H1 (cell line): ENCODE measurements around the gene TENT5A. TPM values are rescaled to one million over a fixed set of nuclear protein-coding genes. Genes with fewer than 3 reads are reported as not detected.

Experiments
- CTCF ChIA-PET: fragments of 300-600 bp; sonication (Branson Sonifier 250); formaldehyde crosslinking; loops from one replicate; lab custom pipeline; 2021; ENCODE audit not compliant: partially characterized antibody; lab: Charles Lee
- POLR2A ChIA-PET: fragments of 300-600 bp; sonication (Branson Sonifier 250); formaldehyde crosslinking; loops from one replicate; lab custom pipeline; 2021; ENCODE audit warnings: inconsistent platforms; ENCODE audit not compliant: partially characterized antibody; lab: Charles Lee
- DNase-seq, 2 experiments: peaks; one replicate each; pipeline versions ENCODE4 v3.0.0 to v3.0.0-alpha.2; 2010 to 2022; ENCODE audit warnings: low spot score in 2 of 2, low read depth in 1 of 2, mixed read lengths in 1 of 2
- FAIRE-seq: peaks from 2 replicates; lab custom pipeline; 2011; peaks lifted over from hg19 to GRCh38; lab: Jason Lieb, UNC
- H2AFZ ChIP-seq: 2 replicates; pipeline ENCODE4 v1.8.1; 2012; ENCODE audit warnings: low read length, inconsistent platforms
- H2AK5ac ChIP-seq: 2 replicates; pipeline ENCODE4 v1.6.1; 2013; ENCODE audit warnings: low read depth, low read length
- H2BK120ac ChIP-seq: replicated peaks from 2 replicates; pipeline ENCODE3; 2013; ENCODE audit warnings: low read depth, low read length, inconsistent platforms
- H2BK12ac ChIP-seq: 2 replicates; pipeline ENCODE4 v1.6.1; 2013; ENCODE audit warnings: low read depth, low read length
- H2BK15ac ChIP-seq: 2 replicates; pipeline ENCODE4 v1.6.1; 2013; ENCODE audit warnings: low read length
- H2BK20ac ChIP-seq: 2 replicates; pipeline ENCODE4 v1.6.1; 2013; ENCODE audit warnings: low read length
- H2BK5ac ChIP-seq: 2 replicates; pipeline ENCODE4 v1.6.1; 2013; ENCODE audit warnings: low read depth, low read length
- H3K14ac ChIP-seq: 2 replicates; pipeline ENCODE4 v1.6.1; 2013; ENCODE audit warnings: inconsistent platforms; ENCODE audit not compliant: insufficient read length
- H3K18ac ChIP-seq: 2 replicates; pipeline ENCODE4 v1.6.1; 2013; ENCODE audit warnings: low read length; ENCODE audit errors: extremely low read depth
- H3K23ac ChIP-seq: 2 replicates; pipeline ENCODE4 v1.6.1; 2013; ENCODE audit warnings: inconsistent platforms; ENCODE audit not compliant: insufficient read length
- H3K23me2 ChIP-seq: 2 replicates; pipeline ENCODE4 v1.6.1; 2013; ENCODE audit warnings: low read depth, low read length
- H3K27ac ChIP-seq: 2 replicates; pipeline ENCODE4 v1.6.1; 2011; ENCODE audit warnings: low read depth, low read length, inconsistent platforms
- H3K27me3 ChIP-seq, 4 experiments: replicated peaks in 1 of 4; 1 replicate in 1 of 4; 2 replicates in 3 of 4; pipeline versions ENCODE4 v1.6.1 to v1.8.1; 2011 to 2013; ENCODE audit warnings: low read length in 3 of 4, mild to moderate bottlenecking in 3 of 4, inconsistent platforms in 2 of 4, mixed read lengths in 2 of 4, moderate library complexity in 1 of 4; ENCODE audit not compliant: control insufficient read depth in 3 of 4, insufficient read depth in 3 of 4; ENCODE audit errors: extremely low read depth in 1 of 4
- H3K36me3 ChIP-seq, 4 experiments: 2 replicates each; pipeline versions ENCODE4 v1.6.1 to v1.8.1; 2011 to 2013; ENCODE audit warnings: mild to moderate bottlenecking in 4 of 4, low read length in 3 of 4, moderate library complexity in 2 of 4, control low read depth in 1 of 4, inconsistent platforms in 1 of 4; ENCODE audit not compliant: insufficient read depth in 4 of 4, control insufficient read depth in 2 of 4
- H3K4ac ChIP-seq: replicated peaks from 2 replicates; pipeline ENCODE3; 2013; ENCODE audit warnings: low read length, low read depth, mixed read lengths, inconsistent platforms; ENCODE audit not compliant: insufficient read length
- H3K4me1 ChIP-seq, 4 experiments: replicated peaks in 1 of 4; 1 replicate in 1 of 4; 2 replicates in 3 of 4; pipeline versions ENCODE4 v1.6.1 to v1.8.1; 2011 to 2013; ENCODE audit warnings: low read length in 3 of 4, inconsistent platforms in 2 of 4, mixed read lengths in 1 of 4; ENCODE audit not compliant: insufficient read depth in 4 of 4, control insufficient read depth in 3 of 4
- H3K4me2 ChIP-seq, 2 experiments: 2 replicates each; pipeline versions ENCODE4 v1.6.1 to v1.8.1; 2011 to 2013; ENCODE audit warnings: low read depth in 2 of 2, low read length in 2 of 2, control low read depth in 1 of 2, inconsistent platforms in 1 of 2, mild to moderate bottlenecking in 1 of 2; ENCODE audit not compliant: insufficient read depth in 1 of 2
- H3K4me3 ChIP-seq, 4 experiments: fragments of 200-600, 300-600 bp in 1 of 4; sonication (generic), shearing (Covaris generic), sonication (Bioruptor Twin) in 1 of 4; 2 replicates each; pipeline versions ENCODE4 v1.5.1 to v1.8.1; 2011 to 2016; ENCODE audit warnings: low read length in 4 of 4, low read depth in 3 of 4, control low read depth in 2 of 4, inconsistent platforms in 2 of 4, mild to moderate bottlenecking in 2 of 4, mixed read lengths in 1 of 4, moderate library complexity in 1 of 4; ENCODE audit not compliant: insufficient read depth in 2 of 4; ENCODE audit errors: extremely low read depth in 1 of 4
- H3K56ac ChIP-seq: replicated peaks from 2 replicates; pipeline ENCODE3; 2013; ENCODE audit warnings: low read depth, mild to moderate bottlenecking, mixed read lengths, low read length, inconsistent platforms; ENCODE audit not compliant: insufficient read length
- H3K79me1 ChIP-seq: 2 replicates; pipeline ENCODE4 v1.6.1; 2013; ENCODE audit warnings: low read depth, low read length, control low read depth
- H3K79me2 ChIP-seq, 2 experiments: 2 replicates each; pipeline versions ENCODE4 v1.6.1 to v1.8.1; 2012 to 2013; ENCODE audit warnings: low read length in 2 of 2, mild to moderate bottlenecking in 2 of 2, inconsistent platforms in 1 of 2; ENCODE audit not compliant: insufficient read depth in 2 of 2, control insufficient read depth in 1 of 2
- H3K9ac ChIP-seq, 4 experiments: replicated peaks in 1 of 4; 1 replicate in 1 of 4; 2 replicates in 3 of 4; pipeline versions ENCODE4 v1.6.1 to v1.8.1; 2011 to 2013; ENCODE audit warnings: low read depth in 3 of 4, low read length in 3 of 4, control low read depth in 2 of 4, mild to moderate bottlenecking in 2 of 4, moderate library complexity in 2 of 4, inconsistent platforms in 1 of 4; ENCODE audit errors: extremely low read depth in 1 of 4
- H3K9me3 ChIP-seq, 2 experiments: 2 replicates each; pipeline versions ENCODE4 v1.6.1 to v1.8.1; 2012 to 2013; ENCODE audit warnings: mild to moderate bottlenecking in 2 of 2, moderate library complexity in 2 of 2, control low read depth in 1 of 2, inconsistent platforms in 1 of 2, low read depth in 1 of 2, low read length in 1 of 2, mixed read lengths in 1 of 2; ENCODE audit not compliant: insufficient read depth in 2 of 2
- H4K20me1 ChIP-seq, 2 experiments: replicated peaks in 1 of 2; 2 replicates each; pipeline versions ENCODE3 to v1.8.1; 2011 to 2013; ENCODE audit warnings: inconsistent platforms in 2 of 2, low read length in 2 of 2, mild to moderate bottlenecking in 1 of 2; ENCODE audit not compliant: insufficient read depth in 2 of 2, control insufficient read depth in 1 of 2
- H4K5ac ChIP-seq: 2 replicates; pipeline ENCODE4 v1.6.1; 2013; ENCODE audit warnings: low read length, low read depth, mixed read lengths, inconsistent platforms; ENCODE audit not compliant: insufficient read length
- H4K8ac ChIP-seq: 2 replicates; pipeline ENCODE4 v1.8.0; 2013; ENCODE audit warnings: mild to moderate bottlenecking, moderate library complexity, low read length, inconsistent platforms; ENCODE audit not compliant: insufficient read depth; ENCODE audit errors: extremely low read depth
- H4K91ac ChIP-seq: replicated peaks from 2 replicates; pipeline ENCODE3; 2013; ENCODE audit warnings: low read length, mixed read lengths, inconsistent platforms; ENCODE audit not compliant: insufficient read length
- BACH1 ChIP-seq: IDR thresholded peaks from 2 replicates; pipeline ENCODE4 v1.6.1; 2012; ENCODE audit warnings: low read length, improper control_type of control experiment
- BRCA1 ChIP-seq: IDR thresholded peaks from 2 replicates; pipeline ENCODE4 v1.6.1; 2012; ENCODE audit warnings: low read depth, low read length, improper control_type of control experiment
- CREB1 ChIP-seq: IDR thresholded peaks from 2 replicates; pipeline ENCODE4 v1.6.1; 2012; ENCODE audit warnings: inconsistent platforms
- EGR1 ChIP-seq: IDR thresholded peaks from 2 replicates; pipeline ENCODE4 v1.6.1; 2011; ENCODE audit warnings: low read depth, low read length, borderline replicate concordance
- GABPA ChIP-seq: IDR thresholded peaks from 2 replicates; pipeline ENCODE4 v1.6.1; 2011; ENCODE audit warnings: mild to moderate bottlenecking, low read length, moderate library complexity, borderline replicate concordance; ENCODE audit not compliant: insufficient read depth
- GTF2F1 ChIP-seq: IDR thresholded peaks from 2 replicates; pipeline ENCODE4 v1.6.1; 2012; ENCODE audit warnings: low read depth, low read length, improper control_type of control experiment, borderline replicate concordance
- HDAC2 ChIP-seq, 2 experiments: fragments of 300-600 bp in 1 of 2; sonication (generic) in 1 of 2; IDR thresholded peaks; 2 replicates each; pipeline ENCODE4 v1.6.1; 2011 to 2012; ENCODE audit warnings: low read depth in 2 of 2, low read length in 2 of 2, mild to moderate bottlenecking in 2 of 2, moderate library complexity in 2 of 2, borderline replicate concordance in 1 of 2, inconsistent platforms in 1 of 2
- MAFK ChIP-seq: IDR thresholded peaks from 2 replicates; pipeline ENCODE4 v1.6.1; 2012; ENCODE audit warnings: low read depth, mild to moderate bottlenecking, improper control_type of control experiment, low read length
- NRF1 ChIP-seq: IDR thresholded peaks from 2 replicates; pipeline ENCODE4 v1.6.1; 2011; ENCODE audit warnings: mild to moderate bottlenecking, low read depth, low read length, improper control_type of control experiment
- SIX5 ChIP-seq: IDR thresholded peaks from 2 replicates; pipeline ENCODE4 v1.6.1; 2011; ENCODE audit warnings: mild to moderate bottlenecking, low read depth, low read length
- SP1 ChIP-seq: IDR thresholded peaks from 2 replicates; pipeline ENCODE4 v1.6.1; 2011; ENCODE audit warnings: low read depth, low read length
- SRF ChIP-seq: IDR thresholded peaks from 2 replicates; pipeline ENCODE4 v1.6.1; 2011; ENCODE audit warnings: mild to moderate bottlenecking, low read depth, low read length, moderate library complexity
- YY1 ChIP-seq: IDR thresholded peaks from 2 replicates; pipeline ENCODE4 v1.6.1; 2011; ENCODE audit warnings: low read depth, mild to moderate bottlenecking, low read length
- WGBS, 2 experiments: shearing (Covaris generic) in 1 of 2; methylation state at CpG; one replicate each; pipeline versions ENCODE4 v1.1.6 to v1.1.7; 2013 to 2015; ENCODE audit warnings: low lambda C conversion rate in 2 of 2, mixed read lengths in 2 of 2, inconsistent platforms in 1 of 2, low coverage in 1 of 2, missing lambda C conversion rate in 1 of 2; ENCODE audit not compliant: insufficient replicate concordance in 2 of 2, insufficient coverage in 1 of 2, insufficient read length in 1 of 2; ENCODE audit errors: extremely low coverage in 1 of 2, missing lambda C conversion rate in 1 of 2; 5-methylcytosine and 5-hydroxymethylcytosine counted together
- polyA plus RNA-seq, 7 experiments: library from polyadenylated mRNA; depleted of rRNA in 3 of 7; stranded (reverse) in 5 of 7; unstranded in 2 of 7; fragments of >200 nt in 5 of 7; fragments of 200-250 nt in 2 of 7; gene quantifications; 1 replicate in 5 of 7; 2 replicates in 1 of 7; 4 replicates in 1 of 7; pipeline versions ENCODE4 v1.2.1 to v1.2.3, GENCODE V29; 2011 to 2013; ENCODE audit warnings: missing spikeins in 2 of 7, mixed read lengths in 2 of 7
- total RNA-seq: library from RNA; stranded (reverse); fragmentation: NEBNext Ultra II Directional; extraction: Animal tissue kit (Norgen Biotek cat#: 25700); gene quantifications from 2 replicates; pipeline ENCODE4 v1.2.1, GENCODE V29; 2021
- TF ChIP-seq, protein P1 (sequence below): IDR thresholded peaks from 2 replicates; pipeline ENCODE4 v1.6.1; 2012; ENCODE audit warnings: low read length, inconsistent platforms

TENT5A gene
- total and polyA plus RNA-seq, 2 of the 8 experiments (the other 6 are each of a cell fraction or from before 2014, with no cell fraction given), result 0.91 to 2.9 TPM

DNA sequence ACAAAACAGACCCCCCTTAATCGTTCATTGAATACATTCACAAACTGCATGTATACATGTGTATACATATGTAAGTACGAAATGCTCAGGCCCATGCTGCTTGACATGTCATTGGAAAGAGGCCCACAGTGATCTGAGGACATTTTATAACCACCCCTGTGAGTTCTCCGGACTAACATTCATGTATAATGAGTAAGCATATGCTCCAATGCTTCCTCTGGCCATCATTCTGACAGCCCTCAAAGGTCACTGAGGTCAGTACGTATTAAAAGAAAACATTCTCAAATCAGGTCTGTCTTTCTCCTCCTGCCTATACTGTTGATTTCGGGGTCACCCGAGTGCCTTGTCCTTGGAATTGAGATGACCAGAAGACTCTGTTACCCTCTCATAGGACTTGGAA is 54.9 kb downstream of the TENT5A start:
- POLR2A ChIA-PET, result no interaction called here
- no peak overlapping the region for H2AFZ ChIP-seq
- H2BK120ac ChIP-seq, result no peak overlapping the region
- no peak overlapping the region for H3K4me2 ChIP-seq
- H3K14ac ChIP-seq, result no peak overlapping the region
- no peaks in the 10 kb centered on the region for H3K23me2 ChIP-seq
- H3K4me3 ChIP-seq, result no peak overlapping the region
- no peak overlapping the region for H3K4ac ChIP-seq
- H2AK5ac ChIP-seq, result no peak overlapping the region
- H3K23ac ChIP-seq, result no peak overlapping the region
- 89% methylated on average over 6 of the region's 6 CpGs; no CpG with 5 or more reads in 1 of the 2 experiments for WGBS, 2 experiments
- no peak overlapping the region for H3K18ac ChIP-seq
- peaks cover 0 to 7% (median 1%) of the 10 kb centered on the region in 4 experiments; a peak in 2 of 7 replicates for H3K4me1 ChIP-seq
- H4K8ac ChIP-seq, result no peak overlapping the region
- no peaks in the 10 kb centered on the region for H3K27me3 ChIP-seq
- H2BK15ac ChIP-seq, result peak overlapping the region; percentile 49; the same call in 1 of the 2 replicates
- DNase-seq, result no peak
- CTCF ChIA-PET, result no interaction called here
- no peak overlapping the region for H3K27ac ChIP-seq
- FAIRE-seq, result no peak
- no peaks in the 10 kb centered on the region for H3K79me2 ChIP-seq
- H3K56ac ChIP-seq, result no peak overlapping the region
- H2BK20ac ChIP-seq, result no peak overlapping the region
- no peaks in the 10 kb centered on the region for H3K9me3 ChIP-seq
- no peaks in the 10 kb centered on the region for H4K20me1 ChIP-seq
- H3K36me3 ChIP-seq, result no peaks in the 10 kb centered on the region
- no peaks in the 10 kb centered on the region for H3K79me1 ChIP-seq
- H2BK5ac ChIP-seq, result no peak overlapping the region
- H4K5ac ChIP-seq, result no peak overlapping the region
- no peak overlapping the region for H4K91ac ChIP-seq
- no peak overlapping the region for H3K9ac ChIP-seq
- no peak overlapping the region for H2BK12ac ChIP-seq
- TF ChIP-seq YY1 (no peak), BACH1 (no peak), SP1 (no peak), MAFK (no peak), CREB1 (no peak), SIX5 (no peak), GTF2F1 (no peak), HDAC2 (IDR thresholded peaks at IDR 0.05; ENCODE audit: borderline replicate concordance in 1 of 2, low read depth in 2 of 2, low read length in 2 of 2) (no peak), BRCA1 (no peak), SRF (no peak), NRF1 (no peak), GABPA (no peak), EGR1 (no peak)
- TF ChIP-seq, protein P1, sequence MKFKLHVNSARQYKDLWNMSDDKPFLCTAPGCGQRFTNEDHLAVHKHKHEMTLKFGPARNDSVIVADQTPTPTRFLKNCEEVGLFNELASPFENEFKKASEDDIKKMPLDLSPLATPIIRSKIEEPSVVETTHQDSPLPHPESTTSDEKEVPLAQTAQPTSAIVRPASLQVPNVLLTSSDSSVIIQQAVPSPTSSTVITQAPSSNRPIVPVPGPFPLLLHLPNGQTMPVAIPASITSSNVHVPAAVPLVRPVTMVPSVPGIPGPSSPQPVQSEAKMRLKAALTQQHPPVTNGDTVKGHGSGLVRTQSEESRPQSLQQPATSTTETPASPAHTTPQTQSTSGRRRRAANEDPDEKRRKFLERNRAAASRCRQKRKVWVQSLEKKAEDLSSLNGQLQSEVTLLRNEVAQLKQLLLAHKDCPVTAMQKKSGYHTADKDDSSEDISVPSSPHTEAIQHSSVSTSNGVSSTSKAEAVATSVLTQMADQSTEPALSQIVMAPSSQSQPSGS, result no peak
